ENCODE data around the gene YTHDF2.

Gene YTHDF2

GRCh38 chr1:28759257-28759656 lies 22.5 kb downstream of the YTHDF2 start:
- no peaks in the 10 kb centered on the region for H3K9me3 ChIP-seq (ENCODE audit: insufficient read depth, low read length)
- H3K79me2 ChIP-seq (ENCODE audit: insufficient read depth, low read length): peaks cover 94% of the 10 kb centered on the region
- no peaks in the 10 kb centered on the region for H3K27me3 ChIP-seq (ENCODE audit: low read length)
- H3K4me2 ChIP-seq (ENCODE audit: low read depth, low read length, poor library complexity, severe bottlenecking): no peak overlapping the region
- no peak overlapping the region for H3K27ac ChIP-seq (ENCODE audit: low read depth, low read length)
- H3K36me3 ChIP-seq (ENCODE audit: low read length): peaks cover 19% of the 10 kb centered on the region
- no peak overlapping the region for H3K9ac ChIP-seq (ENCODE audit: low read length)
- H3K4me3 ChIP-seq (ENCODE audit: insufficient read depth, low read length, poor library complexity, severe bottlenecking): no peak overlapping the region
- no peaks in the 10 kb centered on the region for H3K9me2 ChIP-seq (replicated peaks; ENCODE audit: insufficient read depth, low read length)
- H4K20me1 ChIP-seq (ENCODE audit: low read depth, low read length): peaks cover 41% of the 10 kb centered on the region
- TF ChIP-seq EZH2phosphoT487 (conservative IDR thresholded peaks at IDR 0.05; ENCODE audit: low read length): no peak
- TF ChIP-seq CTCF (IDR thresholded peaks at IDR 0.05; ENCODE audit: insufficient read depth, low read length, poor library complexity, severe bottlenecking): no peak
- no peak overlapping the region for H2AFZ ChIP-seq (ENCODE audit: low read depth, low read length, severe bottlenecking)
- peaks cover 15% of the 10 kb centered on the region for H3F3A ChIP-seq (ENCODE audit: insufficient read depth)

DNA sequence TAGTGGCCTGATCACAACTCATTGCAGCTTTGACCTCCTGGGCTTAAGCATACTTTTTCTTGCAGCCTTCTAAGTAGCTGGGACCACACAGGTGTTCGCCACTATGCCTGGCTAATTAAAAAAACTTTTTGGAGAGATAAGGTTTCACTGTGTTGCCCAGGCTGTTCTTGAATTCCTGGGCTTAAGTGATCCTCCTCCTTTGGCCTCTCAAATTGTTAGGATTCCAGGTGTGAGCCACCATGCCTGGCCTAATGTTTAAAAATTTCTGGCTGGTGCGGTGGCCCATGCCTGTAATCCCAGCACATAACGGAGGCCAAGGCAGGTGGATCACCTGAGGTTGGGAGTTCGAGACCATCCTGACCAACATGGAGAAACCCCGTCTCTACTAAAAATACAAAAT lies 24.4 kb downstream of the YTHDF2 start:
- Histone ChIP-seq H3K27me3 (ENCODE audit: low read length) (no peaks in the 10 kb centered on the region), H4K20me1 (ENCODE audit: low read depth, low read length) (peaks cover 47% of the 10 kb centered on the region), H3F3A (ENCODE audit: insufficient read depth) (peaks cover 7% of the 10 kb centered on the region; the same call in 1 of the 2 replicates), H2AFZ (ENCODE audit: low read depth, low read length, severe bottlenecking) (no peak overlapping the region), H3K4me2 (ENCODE audit: low read depth, low read length, poor library complexity, severe bottlenecking) (no peak overlapping the region), H3K9me2 (replicated peaks; ENCODE audit: insufficient read depth, low read length) (no peaks in the 10 kb centered on the region), H3K79me2 (ENCODE audit: insufficient read depth, low read length) (peaks cover 94% of the 10 kb centered on the region), H3K4me3 (ENCODE audit: insufficient read depth, low read length, poor library complexity, severe bottlenecking) (no peak overlapping the region), H3K36me3 (ENCODE audit: low read length) (peaks cover 19% of the 10 kb centered on the region), H3K27ac (ENCODE audit: low read depth, low read length) (no peak overlapping the region), H3K9me3 (ENCODE audit: insufficient read depth, low read length) (no peaks in the 10 kb centered on the region), H3K9ac (ENCODE audit: low read length) (no peak overlapping the region)
- TF ChIP-seq CTCF (IDR thresholded peaks at IDR 0.05; ENCODE audit: insufficient read depth, low read length, poor library complexity, severe bottlenecking) (no peak), EZH2phosphoT487 (conservative IDR thresholded peaks at IDR 0.05; ENCODE audit: low read length) (no peak)

- peaks cover 3% of the 10 kb centered on the region for H3F3A ChIP-seq (ENCODE audit: insufficient read depth)
- no peak for TF ChIP-seq EZH2phosphoT487 (conservative IDR thresholded peaks at IDR 0.05; ENCODE audit: low read length)
- TF ChIP-seq CTCF (IDR thresholded peaks at IDR 0.05; ENCODE audit: insufficient read depth, low read length, poor library complexity, severe bottlenecking): no peak
- peaks cover 7% of the 10 kb centered on the region for H3K36me3 ChIP-seq (ENCODE audit: low read length)
- H3K27me3 ChIP-seq (ENCODE audit: low read length): no peaks in the 10 kb centered on the region
- no peak overlapping the region for H3K27ac ChIP-seq (ENCODE audit: low read depth, low read length)
- no peak overlapping the region for H3K4me2 ChIP-seq (ENCODE audit: low read depth, low read length, poor library complexity, severe bottlenecking)
- H3K4me3 ChIP-seq (ENCODE audit: insufficient read depth, low read length, poor library complexity, severe bottlenecking): no peak overlapping the region
- H3K9me3 ChIP-seq (ENCODE audit: insufficient read depth, low read length): no peaks in the 10 kb centered on the region
- no peaks in the 10 kb centered on the region for H3K9me2 ChIP-seq (replicated peaks; ENCODE audit: insufficient read depth, low read length)
- H3K79me2 ChIP-seq (ENCODE audit: insufficient read depth, low read length): peaks cover 61% of the 10 kb centered on the region
- H4K20me1 ChIP-seq (ENCODE audit: low read depth, low read length): peaks cover 27% of the 10 kb centered on the region; the same call in 1 of the 2 replicates
- H2AFZ ChIP-seq (ENCODE audit: low read depth, low read length, severe bottlenecking): no peak overlapping the region
- H3K9ac ChIP-seq (ENCODE audit: low read length): no peak overlapping the region
Measured at GRCh38 chr1:28766532-28767183, 29.9 kb downstream of the YTHDF2 start.

All from SU-DHL-6 (cell line).